Measurements from ENCODE around the gene PLCG2.
A peak's percentile ranks its signal among the peaks of the same experiment; 100 is the strongest.

GRCh38 chr16:81745704-81746558, 33.2 kb upstream of the PLCG2 start:
- peak; percentile 57 for TF ChIP-seq POLR2A (IDR thresholded peaks at IDR 0.05; ENCODE audit: low read length)
- no peak for TF ChIP-seq GATA1 (IDR thresholded peaks at IDR 0.05; ENCODE audit: low read depth, low read length)
